GM23248 (cell line): ENCODE results near the gene SCMH1.

Experiments
- EZH2 ChIP-seq: fragments of 200-600 bp; sonication (generic); IDR thresholded peaks from 2 replicates; pipeline ENCODE4 v1.6.1; 2018; ENCODE audit warnings: antibody characterized with exemption, mild to moderate bottlenecking; ENCODE audit not compliant: insufficient read depth, poor library complexity, severe bottlenecking
- EZH2phosphoT487 ChIP-seq: fragments of 200-600 bp; sonication (generic); IDR thresholded peaks from 2 replicates; pipeline ENCODE4 v1.6.1; 2018; ENCODE audit warnings: antibody characterized with exemption, moderate library complexity, mild to moderate bottlenecking, low read depth; ENCODE audit not compliant: insufficient read depth

DNA sequence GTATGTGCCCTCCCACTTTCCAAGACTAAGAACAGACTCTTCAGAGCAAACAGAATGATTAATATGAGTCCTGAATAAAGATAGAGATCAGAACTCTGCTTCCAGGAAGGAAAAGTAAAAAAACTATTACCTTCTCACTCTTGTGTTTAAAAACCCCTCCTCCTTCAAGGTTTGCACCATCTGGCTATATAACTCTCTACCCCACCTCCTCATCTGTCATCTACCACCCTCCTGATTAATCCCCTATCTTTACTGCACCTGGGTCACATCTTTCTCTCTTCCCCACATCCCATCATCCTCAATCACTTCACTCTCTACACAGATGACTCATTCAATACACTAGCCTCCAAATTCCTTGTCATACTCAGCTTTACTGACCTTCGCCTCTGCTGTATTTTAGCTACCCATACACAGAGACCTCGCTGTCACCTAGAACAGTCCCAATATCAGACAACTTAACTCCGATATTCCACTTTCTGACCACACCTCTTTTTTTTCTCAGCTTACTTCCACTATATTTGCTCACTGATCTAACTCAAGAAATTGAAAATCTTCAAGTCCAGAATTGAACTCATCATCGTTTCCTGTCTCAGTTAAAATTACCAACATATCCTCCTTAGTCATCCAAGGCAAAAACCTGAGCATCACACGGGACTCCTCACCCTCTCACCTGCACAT is 3.7 kb downstream of the SCMH1 start:
- TF ChIP-seq EZH2 = no peak
- no peak for TF ChIP-seq EZH2phosphoT487
